Cardiac muscle cell (in vitro differentiated cells and primary cell): ENCODE measurements around the gene DNASE1L2. TPM values are rescaled to one million over a fixed set of nuclear protein-coding genes. Genes with fewer than 3 reads are reported as not detected.

Experiments
- DNase-seq, 2 donors: peaks; one replicate each; pipeline versions ENCODE4 v3.0.0 to v3.0.0-alpha.2; 2010 to 2017; ENCODE audit warnings: low read depth in 1 of 2, low spot score in 1 of 2
- H3K27ac ChIP-seq: fragments of 200-600 bp; sonication (generic); 2 replicates; pipeline ENCODE4 v1.5.1; 2016
- H3K27me3 ChIP-seq: fragments of 200-600 bp; sonication (generic); 2 replicates; pipeline ENCODE4 v1.6.0; 2016; ENCODE audit warnings: control low read depth
- H3K36me3 ChIP-seq: fragments of 200-600 bp; sonication (generic); 2 replicates; pipeline ENCODE4 v1.5.1; 2016; ENCODE audit warnings: control low read depth
- H3K4me1 ChIP-seq: fragments of 200-600 bp; sonication (generic); 2 replicates; pipeline ENCODE4 v1.8.1; 2017; ENCODE audit warnings: low read depth, mild to moderate bottlenecking, mixed run types
- H3K4me3 ChIP-seq: fragments of 200-600 bp; sonication (generic); 2 replicates; pipeline ENCODE4 v1.5.1; 2016; ENCODE audit warnings: mild to moderate bottlenecking
- H3K9me3 ChIP-seq: fragments of 200-600 bp; sonication (generic); 2 replicates; pipeline ENCODE4 v1.5.1; 2017; ENCODE audit warnings: low read depth, mild to moderate bottlenecking, control low read depth
- polyA plus RNA-seq: library from polyadenylated mRNA; unstranded; fragments of >200 nt; fragmentation: Nextera tagmentation; extraction: Ambion mirVana; gene quantifications from 2 replicates; pipeline ENCODE4 v1.2.1, GENCODE V29; 2016
- total RNA-seq: library from RNA; depleted of rRNA; stranded (reverse); fragments of >200 nt; gene quantifications from 2 replicates; pipeline ENCODE4 v1.2.3, GENCODE V29; 2016
- TF ChIP-seq, protein P1 (sequence below): IDR thresholded peaks from 2 replicates; pipeline ENCODE4 v1.5.1; 2012; ENCODE audit warnings: low read depth, mild to moderate bottlenecking, low read length

The DNASE1L2 gene
- total and polyA plus RNA-seq, 2 experiments from 2014 or later, result 0.68 to 1.1 TPM

DNA sequence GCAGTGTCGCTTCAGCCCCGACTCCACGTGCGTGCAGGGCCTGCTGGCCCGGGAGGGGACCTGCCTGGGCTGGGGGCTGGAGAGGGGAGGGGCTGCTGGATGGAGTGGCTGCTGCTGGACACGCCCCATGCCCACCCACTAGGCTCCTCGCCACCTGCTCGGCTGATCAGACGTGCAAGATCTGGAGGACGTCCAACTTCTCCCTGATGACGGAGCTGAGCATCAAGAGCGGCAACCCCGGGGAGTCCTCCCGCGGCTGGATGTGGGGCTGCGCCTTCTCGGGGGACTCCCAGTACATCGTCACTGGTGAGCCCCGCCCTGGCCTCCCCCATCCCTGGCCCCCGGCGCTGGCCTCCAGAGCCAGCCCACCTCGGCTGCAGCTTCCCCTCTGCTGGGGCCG is 27.9 kb upstream of the DNASE1L2 start:
- TF ChIP-seq, protein P1, sequence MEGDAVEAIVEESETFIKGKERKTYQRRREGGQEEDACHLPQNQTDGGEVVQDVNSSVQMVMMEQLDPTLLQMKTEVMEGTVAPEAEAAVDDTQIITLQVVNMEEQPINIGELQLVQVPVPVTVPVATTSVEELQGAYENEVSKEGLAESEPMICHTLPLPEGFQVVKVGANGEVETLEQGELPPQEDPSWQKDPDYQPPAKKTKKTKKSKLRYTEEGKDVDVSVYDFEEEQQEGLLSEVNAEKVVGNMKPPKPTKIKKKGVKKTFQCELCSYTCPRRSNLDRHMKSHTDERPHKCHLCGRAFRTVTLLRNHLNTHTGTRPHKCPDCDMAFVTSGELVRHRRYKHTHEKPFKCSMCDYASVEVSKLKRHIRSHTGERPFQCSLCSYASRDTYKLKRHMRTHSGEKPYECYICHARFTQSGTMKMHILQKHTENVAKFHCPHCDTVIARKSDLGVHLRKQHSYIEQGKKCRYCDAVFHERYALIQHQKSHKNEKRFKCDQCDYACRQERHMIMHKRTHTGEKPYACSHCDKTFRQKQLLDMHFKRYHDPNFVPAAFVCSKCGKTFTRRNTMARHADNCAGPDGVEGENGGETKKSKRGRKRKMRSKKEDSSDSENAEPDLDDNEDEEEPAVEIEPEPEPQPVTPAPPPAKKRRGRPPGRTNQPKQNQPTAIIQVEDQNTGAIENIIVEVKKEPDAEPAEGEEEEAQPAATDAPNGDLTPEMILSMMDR, result no peak
- H3K4me3 ChIP-seq, result no peak overlapping the region
- no peaks in the 10 kb centered on the region for H3K9me3 ChIP-seq
- H3K27me3 ChIP-seq, result no peaks in the 10 kb centered on the region
- peaks cover 23% of the 10 kb centered on the region for H3K4me1 ChIP-seq
- DNase-seq, result no peak
- H3K27ac ChIP-seq, result no peak overlapping the region
- H3K36me3 ChIP-seq, result peaks cover 5% of the 10 kb centered on the region

DNA sequence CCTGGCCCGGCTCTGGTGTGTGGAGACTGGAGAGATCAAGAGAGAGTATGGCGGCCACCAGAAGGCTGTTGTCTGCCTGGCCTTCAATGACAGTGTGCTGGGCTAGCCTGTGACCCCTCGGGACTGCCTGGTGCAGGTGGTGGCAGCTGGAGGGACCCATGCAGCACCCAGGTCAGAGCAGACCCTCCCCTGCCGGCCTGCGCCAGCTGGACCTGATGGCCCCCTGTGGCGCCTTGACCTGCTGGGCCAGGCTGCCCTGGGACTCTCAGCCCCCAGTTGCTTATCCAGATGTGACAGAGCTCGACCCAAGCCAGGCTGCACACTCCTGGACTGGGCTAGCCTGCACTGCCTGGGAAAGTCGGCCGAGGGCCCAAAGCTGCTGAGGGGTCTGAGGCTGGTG is 27.5 kb upstream of the DNASE1L2 start:
- DNase-seq, result no peak

GRCh38 chr16:2209258-2210008 is 26.8 kb upstream of the DNASE1L2 start:
- TF ChIP-seq, protein P1, result no peak
- H3K27me3 ChIP-seq, result no peaks in the 10 kb centered on the region
- H3K4me1 ChIP-seq, result peaks cover 26% of the 10 kb centered on the region

More for the DNA sequence above, 27.5 kb upstream of the DNASE1L2 start:
- Histone ChIP-seq H3K4me1 (peaks cover 26% of the 10 kb centered on the region), H3K36me3 (peaks cover 5% of the 10 kb centered on the region), H3K4me3 (no peak overlapping the region), H3K9me3 (no peaks in the 10 kb centered on the region), H3K27ac (no peak overlapping the region), H3K27me3 (no peaks in the 10 kb centered on the region)
- TF ChIP-seq, protein P1, result no peak

GRCh38 chr16:2210009-2210332 is 26.3 kb upstream of the DNASE1L2 start:
- H3K36me3 ChIP-seq, result peaks cover 5% of the 10 kb centered on the region
- no peak overlapping the region for H3K4me3 ChIP-seq
- H3K27ac ChIP-seq, result peak overlapping the region; percentile 81
- TF ChIP-seq, protein P1, result no peak
- no peaks in the 10 kb centered on the region for H3K9me3 ChIP-seq
- H3K4me1 ChIP-seq, result peaks cover 26% of the 10 kb centered on the region
- H3K27me3 ChIP-seq, result no peaks in the 10 kb centered on the region
- no peak for DNase-seq

More at GRCh38 chr16:2209258-2210008, 26.8 kb upstream of the DNASE1L2 start:
- DNase-seq, result no peak
- no peak overlapping the region for H3K4me3 ChIP-seq
- no peaks in the 10 kb centered on the region for H3K9me3 ChIP-seq
- H3K27ac ChIP-seq, result peak overlapping the region; percentile 81
- peaks cover 5% of the 10 kb centered on the region for H3K36me3 ChIP-seq

GRCh38 chr16:2210386-2211365 is 25.6 kb upstream of the DNASE1L2 start, which contains the start of gene BRICD5:
Gene BRICD5, minus strand, starts transcription at chr16:2210863. Its CDS starts 30 bp downstream, at chr16:2210833.
- TF ChIP-seq, protein P1, result no peak
- H3K27me3 ChIP-seq, result no peaks in the 10 kb centered on the region
- H3K4me1 ChIP-seq, result peaks cover 26% of the 10 kb centered on the region
- H3K27ac ChIP-seq, result peak within 1 kb of the TSS; percentile 81
- H3K9me3 ChIP-seq, result no peaks in the 10 kb centered on the region
- peaks cover 5% of the 10 kb centered on the region for H3K36me3 ChIP-seq
- DNase-seq, result peak in 1 of 2 donors; percentile 57
- H3K4me3 ChIP-seq, result no peak within 1 kb of the TSS
